HepG2 (cell line): ENCODE results near the gene PYCR2. TPM values are rescaled to one million over a fixed set of nuclear protein-coding genes. Genes with fewer than 3 reads are reported as not detected.

ENCODE experiments used
- CEBPG ChIP-seq: IDR thresholded peaks from 2 replicates; pipeline ENCODE4 v1.6.1; 2016
- FOSL1 ChIP-seq: sonication (generic); formaldehyde crosslinking; IDR thresholded peaks from 2 replicates; pipeline ENCODE4 v1.9.0; 2021; ENCODE audit warnings: missing genetic modification reagents, borderline replicate concordance
- GATAD1 ChIP-seq: IDR thresholded peaks from 2 replicates; pipeline ENCODE4 v1.6.1; 2016; ENCODE audit warnings: missing genetic modification reagents, missing compliant biosample characterization
- JUND ChIP-seq: sonication (generic); formaldehyde crosslinking; IDR thresholded peaks from 2 replicates; pipeline ENCODE4 v1.8.0; 2022; ENCODE audit warnings: mild to moderate bottlenecking, missing genetic modification reagents
- KMT2B ChIP-seq: IDR thresholded peaks from 2 replicates; pipeline ENCODE4 v1.6.1; 2016; ENCODE audit warnings: missing genetic modification reagents, missing compliant biosample characterization
- MED1 ChIP-seq: sonication (generic); formaldehyde crosslinking; IDR thresholded peaks from 2 replicates; pipeline ENCODE4 v1.4.0; 2020; ENCODE audit warnings: missing genetic modification reagents
- SAP130 ChIP-seq: IDR thresholded peaks from 2 replicates; pipeline ENCODE4 v1.6.1; 2016; ENCODE audit warnings: low read depth
- ZIK1 ChIP-seq: sonication (generic); formaldehyde crosslinking; IDR thresholded peaks from 2 replicates; pipeline ENCODE4 v1.5.0; 2020; ENCODE audit warnings: mild to moderate bottlenecking, low read depth, missing genetic modification reagents, borderline replicate concordance
- ZNF143 ChIP-seq: sonication (generic); formaldehyde crosslinking; IDR thresholded peaks from 2 replicates; pipeline ENCODE4 v1.4.0; 2020; ENCODE audit warnings: missing genetic modification reagents
- ZNF564 ChIP-seq: sonication (generic); formaldehyde crosslinking; IDR thresholded peaks from 2 replicates; pipeline ENCODE4 v1.8.1; 2023; ENCODE audit warnings: mild to moderate bottlenecking, missing genetic modification reagents
- ZNF672 ChIP-seq: sonication (generic); formaldehyde crosslinking; IDR thresholded peaks from 2 replicates; pipeline ENCODE4 v1.8.1; 2022; ENCODE audit warnings: missing genetic modification reagents
- polyA plus RNA-seq, 8 experiments: library from polyadenylated mRNA; depleted of rRNA in 3 of 8; stranded (reverse) in 7 of 8; unstranded in 1 of 8; fragments of >200 nt; fragmentation: Illumina TruSeq in 4 of 8; extraction: Trizol in 4 of 8; gene quantifications; 2 replicates each; pipeline versions ENCODE4 v1.2.1 to v1.2.3, GENCODE V29; 2011 to 2016; ENCODE audit warnings: low read depth in 4 of 8, missing spikeins in 1 of 8, mixed read lengths in 1 of 8; ENCODE audit not compliant: insufficient read depth in 1 of 8
- total RNA-seq, 5 experiments: library from RNA; depleted of rRNA; stranded (reverse); fragments of >200 nt; fragmentation: Illumina TruSeq; extraction: Trizol; gene quantifications; 2 replicates each; pipeline ENCODE4 v1.2.3, GENCODE V29; 2016; ENCODE audit warnings: low read depth in 1 of 5
- TF ChIP-seq, protein P1 (sequence below): sonication (generic); formaldehyde crosslinking; IDR thresholded peaks from 2 replicates; pipeline ENCODE4 v1.5.1; 2020; ENCODE audit warnings: mild to moderate bottlenecking, missing genetic modification reagents, borderline replicate concordance
- TF ChIP-seq, protein P2 (sequence below): sonication (generic); formaldehyde crosslinking; IDR thresholded peaks from 2 replicates; pipeline ENCODE4 v1.8.1; 2023; ENCODE audit warnings: mild to moderate bottlenecking, missing genetic modification reagents, borderline replicate concordance
- TF ChIP-seq, protein P3 (sequence below): sonication (generic); formaldehyde crosslinking; IDR thresholded peaks from 2 replicates; pipeline ENCODE4 v1.5.0; 2020; ENCODE audit warnings: missing genetic modification reagents
- TF ChIP-seq, protein P4 (sequence below): sonication (generic); formaldehyde crosslinking; IDR thresholded peaks from 2 replicates; pipeline ENCODE4 v1.4.0; 2020; ENCODE audit warnings: mild to moderate bottlenecking, low read depth, missing genetic modification reagents
- TF ChIP-seq, protein P5 (sequence below): sonication (generic); formaldehyde crosslinking; IDR thresholded peaks from 2 replicates; pipeline ENCODE4 v1.4.0; 2020; ENCODE audit warnings: missing genetic modification reagents, mild to moderate bottlenecking, borderline replicate concordance

The PYCR2 gene
- total and polyA plus RNA-seq, 2 of the 13 experiments (the other 11 are each of a cell fraction or from before 2014, with no cell fraction given): 47.2 to 47.8 TPM

DNA sequence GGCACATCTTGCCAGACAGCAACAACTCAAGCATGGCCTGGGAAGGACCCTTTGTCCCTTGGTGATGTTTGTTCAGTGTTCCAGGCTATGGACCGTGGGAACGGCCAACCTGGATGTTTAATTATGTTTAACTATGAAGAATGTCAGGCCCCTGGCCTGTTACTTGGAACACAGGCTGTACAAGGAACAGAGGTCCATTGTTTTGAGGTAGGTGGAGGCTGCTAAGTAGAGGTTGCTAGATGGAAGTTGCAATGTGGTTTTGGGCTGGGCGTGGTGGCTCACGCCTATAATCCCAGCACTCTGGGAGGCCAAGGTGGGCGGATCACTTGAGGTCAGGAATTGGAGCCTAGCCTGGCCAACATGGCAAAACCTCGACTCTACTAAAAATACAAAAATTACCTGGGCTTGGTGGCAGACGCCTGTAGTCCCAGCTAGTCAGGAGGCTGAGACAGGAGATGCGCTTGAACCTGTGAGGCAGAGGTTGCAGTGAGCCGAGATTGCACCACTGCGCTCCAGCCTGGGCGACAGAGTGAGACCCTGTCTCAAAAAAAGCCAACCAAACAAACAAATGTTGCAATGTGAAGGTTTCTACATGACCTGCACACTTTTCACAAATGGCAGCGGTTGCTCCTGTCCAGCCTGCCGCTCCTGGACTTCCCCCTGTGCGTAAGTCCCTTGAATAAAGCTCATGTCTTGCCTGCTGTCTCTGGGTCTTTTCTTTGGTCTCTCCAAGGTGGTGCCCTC lies 32.6 kb downstream of the PYCR2 start (continued):
- TF ChIP-seq, protein P1, sequence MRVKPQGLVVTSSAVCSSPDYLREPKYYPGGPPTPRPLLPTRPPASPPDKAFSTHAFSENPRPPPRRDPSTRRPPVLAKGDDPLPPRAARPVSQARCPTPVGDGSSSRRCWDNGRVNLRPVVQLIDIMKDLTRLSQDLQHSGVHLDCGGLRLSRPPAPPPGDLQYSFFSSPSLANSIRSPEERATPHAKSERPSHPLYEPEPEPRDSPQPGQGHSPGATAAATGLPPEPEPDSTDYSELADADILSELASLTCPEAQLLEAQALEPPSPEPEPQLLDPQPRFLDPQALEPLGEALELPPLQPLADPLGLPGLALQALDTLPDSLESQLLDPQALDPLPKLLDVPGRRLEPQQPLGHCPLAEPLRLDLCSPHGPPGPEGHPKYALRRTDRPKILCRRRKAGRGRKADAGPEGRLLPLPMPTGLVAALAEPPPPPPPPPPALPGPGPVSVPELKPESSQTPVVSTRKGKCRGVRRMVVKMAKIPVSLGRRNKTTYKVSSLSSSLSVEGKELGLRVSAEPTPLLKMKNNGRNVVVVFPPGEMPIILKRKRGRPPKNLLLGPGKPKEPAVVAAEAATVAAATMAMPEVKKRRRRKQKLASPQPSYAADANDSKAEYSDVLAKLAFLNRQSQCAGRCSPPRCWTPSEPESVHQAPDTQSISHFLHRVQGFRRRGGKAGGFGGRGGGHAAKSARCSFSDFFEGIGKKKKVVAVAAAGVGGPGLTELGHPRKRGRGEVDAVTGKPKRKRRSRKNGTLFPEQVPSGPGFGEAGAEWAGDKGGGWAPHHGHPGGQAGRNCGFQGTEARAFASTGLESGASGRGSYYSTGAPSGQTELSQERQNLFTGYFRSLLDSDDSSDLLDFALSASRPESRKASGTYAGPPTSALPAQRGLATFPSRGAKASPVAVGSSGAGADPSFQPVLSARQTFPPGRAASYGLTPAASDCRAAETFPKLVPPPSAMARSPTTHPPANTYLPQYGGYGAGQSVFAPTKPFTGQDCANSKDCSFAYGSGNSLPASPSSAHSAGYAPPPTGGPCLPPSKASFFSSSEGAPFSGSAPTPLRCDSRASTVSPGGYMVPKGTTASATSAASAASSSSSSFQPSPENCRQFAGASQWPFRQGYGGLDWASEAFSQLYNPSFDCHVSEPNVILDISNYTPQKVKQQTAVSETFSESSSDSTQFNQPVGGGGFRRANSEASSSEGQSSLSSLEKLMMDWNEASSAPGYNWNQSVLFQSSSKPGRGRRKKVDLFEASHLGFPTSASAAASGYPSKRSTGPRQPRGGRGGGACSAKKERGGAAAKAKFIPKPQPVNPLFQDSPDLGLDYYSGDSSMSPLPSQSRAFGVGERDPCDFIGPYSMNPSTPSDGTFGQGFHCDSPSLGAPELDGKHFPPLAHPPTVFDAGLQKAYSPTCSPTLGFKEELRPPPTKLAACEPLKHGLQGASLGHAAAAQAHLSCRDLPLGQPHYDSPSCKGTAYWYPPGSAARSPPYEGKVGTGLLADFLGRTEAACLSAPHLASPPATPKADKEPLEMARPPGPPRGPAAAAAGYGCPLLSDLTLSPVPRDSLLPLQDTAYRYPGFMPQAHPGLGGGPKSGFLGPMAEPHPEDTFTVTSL: no peak
- TF ChIP-seq ZNF564 (CRISPR knock-in tag) (no peak), ZNF143 (CRISPR knock-in tag) (no peak), JUND (CRISPR knock-in tag) (no peak), ZIK1 (CRISPR knock-in tag) (no peak), MED1 (CRISPR knock-in tag) (no peak), ZNF672 (CRISPR knock-in tag) (no peak), FOSL1 (CRISPR knock-in tag) (no peak), GATAD1 (no peak), CEBPG (CRISPR knock-in tag) (peak; percentile 72), KMT2B (CRISPR knock-in tag) (no peak), SAP130 (CRISPR knock-in tag) (peak; percentile 5; the same call in 1 of the 2 replicates)
- TF ChIP-seq, protein P2, sequence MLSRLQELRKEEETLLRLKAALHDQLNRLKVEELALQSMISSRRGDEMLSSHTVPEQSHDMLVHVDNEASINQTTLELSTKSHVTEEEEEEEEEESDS (CRISPR knock-in tag): no peak
- TF ChIP-seq, protein P3, sequence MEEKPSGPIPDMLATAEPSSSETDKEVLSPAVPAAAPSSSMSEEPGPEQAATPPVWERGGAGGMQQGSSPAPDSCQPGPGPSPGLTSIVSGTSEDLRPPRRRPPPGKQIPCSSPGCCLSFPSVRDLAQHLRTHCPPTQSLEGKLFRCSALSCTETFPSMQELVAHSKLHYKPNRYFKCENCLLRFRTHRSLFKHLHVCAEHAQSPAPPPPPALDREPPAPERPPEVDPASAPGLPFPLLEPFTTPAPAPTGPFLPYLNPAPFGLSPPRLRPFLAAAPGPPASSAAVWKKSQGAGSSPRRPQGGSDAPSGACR (CRISPR knock-in tag): no peak
- TF ChIP-seq, protein P4, sequence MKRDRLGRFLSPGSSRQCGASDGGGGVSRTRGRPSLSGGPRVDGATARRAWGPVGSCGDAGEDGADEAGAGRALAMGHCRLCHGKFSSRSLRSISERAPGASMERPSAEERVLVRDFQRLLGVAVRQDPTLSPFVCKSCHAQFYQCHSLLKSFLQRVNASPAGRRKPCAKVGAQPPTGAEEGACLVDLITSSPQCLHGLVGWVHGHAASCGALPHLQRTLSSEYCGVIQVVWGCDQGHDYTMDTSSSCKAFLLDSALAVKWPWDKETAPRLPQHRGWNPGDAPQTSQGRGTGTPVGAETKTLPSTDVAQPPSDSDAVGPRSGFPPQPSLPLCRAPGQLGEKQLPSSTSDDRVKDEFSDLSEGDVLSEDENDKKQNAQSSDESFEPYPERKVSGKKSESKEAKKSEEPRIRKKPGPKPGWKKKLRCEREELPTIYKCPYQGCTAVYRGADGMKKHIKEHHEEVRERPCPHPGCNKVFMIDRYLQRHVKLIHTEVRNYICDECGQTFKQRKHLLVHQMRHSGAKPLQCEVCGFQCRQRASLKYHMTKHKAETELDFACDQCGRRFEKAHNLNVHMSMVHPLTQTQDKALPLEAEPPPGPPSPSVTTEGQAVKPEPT: no peak
- TF ChIP-seq, protein P5, sequence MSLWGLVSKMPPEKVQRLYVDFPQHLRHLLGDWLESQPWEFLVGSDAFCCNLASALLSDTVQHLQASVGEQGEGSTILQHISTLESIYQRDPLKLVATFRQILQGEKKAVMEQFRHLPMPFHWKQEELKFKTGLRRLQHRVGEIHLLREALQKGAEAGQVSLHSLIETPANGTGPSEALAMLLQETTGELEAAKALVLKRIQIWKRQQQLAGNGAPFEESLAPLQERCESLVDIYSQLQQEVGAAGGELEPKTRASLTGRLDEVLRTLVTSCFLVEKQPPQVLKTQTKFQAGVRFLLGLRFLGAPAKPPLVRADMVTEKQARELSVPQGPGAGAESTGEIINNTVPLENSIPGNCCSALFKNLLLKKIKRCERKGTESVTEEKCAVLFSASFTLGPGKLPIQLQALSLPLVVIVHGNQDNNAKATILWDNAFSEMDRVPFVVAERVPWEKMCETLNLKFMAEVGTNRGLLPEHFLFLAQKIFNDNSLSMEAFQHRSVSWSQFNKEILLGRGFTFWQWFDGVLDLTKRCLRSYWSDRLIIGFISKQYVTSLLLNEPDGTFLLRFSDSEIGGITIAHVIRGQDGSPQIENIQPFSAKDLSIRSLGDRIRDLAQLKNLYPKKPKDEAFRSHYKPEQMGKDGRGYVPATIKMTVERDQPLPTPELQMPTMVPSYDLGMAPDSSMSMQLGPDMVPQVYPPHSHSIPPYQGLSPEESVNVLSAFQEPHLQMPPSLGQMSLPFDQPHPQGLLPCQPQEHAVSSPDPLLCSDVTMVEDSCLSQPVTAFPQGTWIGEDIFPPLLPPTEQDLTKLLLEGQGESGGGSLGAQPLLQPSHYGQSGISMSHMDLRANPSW (CRISPR knock-in tag): no peak
